NCI-H2029 treated with DMSO at 0.1 percent for 48 hours (cell line): ENCODE results near the gene RTL5.
A peak's percentile ranks its signal among the peaks of the same experiment; 100 is the strongest.
"Not testable (repeated sequence)": the region's sequence is repeated elsewhere in the genome, so short reads cannot be mapped to it uniquely, and the experiment has no call there.

Experiments used
- DNase-seq: peaks from one replicate; lab custom pipeline; 2025; lab: John Stamatoyannopoulos, UW

Gene RTL5

DNA sequence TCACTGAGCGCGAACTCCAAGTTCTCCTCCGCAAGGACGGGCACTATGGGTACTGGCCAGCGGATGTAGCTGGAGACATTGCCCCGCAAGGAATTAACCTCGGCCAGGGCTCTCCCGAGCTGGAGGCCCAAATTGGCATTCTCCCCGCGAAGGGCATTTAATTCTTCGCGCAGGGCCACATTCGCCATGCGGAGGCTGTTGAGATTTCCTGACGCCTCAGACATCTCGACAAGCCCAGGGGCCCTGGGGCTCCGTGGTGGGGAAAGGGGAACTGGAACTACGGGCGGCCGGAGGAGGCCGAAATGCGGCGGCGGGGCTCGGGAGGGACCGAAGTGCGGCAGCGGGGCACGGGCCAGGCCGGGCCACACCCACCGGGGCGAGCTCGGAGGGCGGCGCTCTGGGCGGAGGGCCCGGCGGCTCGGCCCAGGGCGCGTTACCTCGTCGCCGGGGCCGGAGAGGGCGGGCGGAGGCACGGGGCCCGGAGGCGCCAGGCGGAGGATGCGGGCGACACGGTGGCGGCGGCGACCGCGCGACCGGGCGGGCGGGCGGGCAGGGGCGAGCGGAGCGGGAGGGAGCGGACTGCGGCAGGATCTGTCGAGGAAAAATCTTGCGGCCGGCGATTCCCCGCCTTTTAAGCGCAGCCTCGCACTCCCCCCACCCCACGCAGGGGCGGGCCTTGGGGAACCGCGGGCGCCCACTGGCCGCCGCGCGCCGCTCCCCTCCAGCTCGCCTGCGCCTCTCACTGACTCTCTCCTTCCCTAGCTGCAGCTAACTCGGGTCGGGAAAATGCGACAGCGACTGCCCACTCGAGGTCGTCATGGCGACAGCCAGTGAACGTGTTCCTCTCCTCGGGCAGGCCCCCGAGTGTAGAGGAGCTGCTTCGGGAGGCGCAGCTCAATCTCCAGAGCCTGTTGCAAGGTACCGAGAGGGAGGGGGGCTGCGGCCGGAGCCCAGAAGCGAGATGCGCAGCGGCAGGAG, at the start of gene RTL5:
Gene RTL5, minus strand, starts transcription at position 599 of the 978 bp plus-strand sequence.
- peak; percentile 8 for DNase-seq

- DNase-seq = no peak
These were observed 48.8 kb upstream of the RTL5 start for GRCh38 chrX:72180539-72180938.

DNA sequence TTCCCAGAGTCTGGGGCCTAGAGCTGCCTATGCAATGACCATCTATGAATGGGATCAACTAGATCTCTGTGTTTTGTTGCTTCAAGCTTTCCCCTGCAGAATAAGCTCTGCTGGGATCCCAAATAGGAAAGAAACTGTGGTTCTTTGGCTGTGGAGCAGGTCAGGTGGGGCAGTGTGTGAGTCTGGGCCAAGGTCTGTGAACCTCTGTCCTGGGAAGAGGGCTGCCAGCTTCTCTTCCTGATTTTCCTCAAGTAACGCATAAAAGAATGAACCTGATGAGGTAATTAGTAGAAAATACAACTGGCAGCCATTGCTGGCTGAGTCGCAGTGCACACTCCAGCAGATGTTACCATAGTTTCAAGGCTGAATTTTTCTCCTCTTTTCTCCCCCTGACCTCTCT, 45.3 kb upstream of the RTL5 start:
- DNase-seq = no peak

DNA sequence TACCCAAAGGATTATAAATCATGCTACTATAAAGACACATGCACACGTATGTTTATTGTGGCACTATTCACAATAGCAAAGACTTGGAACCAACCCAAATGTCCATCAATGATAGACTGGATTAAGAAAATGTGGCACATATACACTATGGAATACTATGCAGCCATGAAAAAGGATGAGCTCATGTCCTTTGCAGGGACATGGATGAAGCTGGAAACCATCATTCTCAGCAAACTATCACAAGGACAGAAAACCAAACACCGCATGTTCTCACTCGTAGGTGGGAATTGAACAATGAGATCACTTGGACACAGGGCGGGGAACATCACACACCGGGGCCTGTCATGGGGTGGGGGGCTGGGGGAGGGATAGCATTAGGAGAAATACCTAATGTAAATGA, 44.6 kb upstream of the RTL5 start:
- not testable (repeated sequence) for DNase-seq

DNA sequence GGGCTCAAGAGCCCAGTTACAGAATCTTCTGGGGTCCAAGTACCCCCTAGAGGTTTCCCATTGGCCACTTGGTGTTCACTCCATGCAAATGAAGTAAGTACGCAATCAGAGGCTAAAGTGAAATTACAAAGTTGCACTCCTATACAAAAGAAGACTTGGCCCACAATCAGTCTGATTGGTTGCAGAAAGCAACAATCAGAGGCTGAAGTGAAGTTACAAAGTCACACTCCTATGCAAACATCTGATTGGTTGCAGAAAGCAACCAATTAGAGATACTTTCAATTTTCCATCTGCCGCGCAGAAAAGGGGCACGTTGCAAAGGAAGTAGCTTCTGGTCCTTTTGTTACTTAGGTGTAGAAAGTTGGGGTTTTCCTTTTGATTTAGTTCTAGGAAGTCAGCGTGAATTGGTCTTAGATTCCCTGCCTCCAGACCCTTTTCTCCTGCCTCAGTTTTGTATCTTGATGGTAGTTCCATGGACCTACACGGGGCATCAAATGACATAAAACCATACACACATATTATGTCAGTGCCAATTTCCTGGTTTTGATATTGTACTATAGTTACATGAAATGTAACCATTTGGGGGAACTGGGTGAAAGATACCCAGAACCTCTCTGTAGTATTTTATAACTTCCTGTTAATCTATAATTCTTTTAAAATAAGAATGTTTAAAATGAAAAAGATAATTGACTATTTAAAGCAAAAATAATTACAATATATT, 37.5 kb upstream of the RTL5 start:
- no peak for DNase-seq

GRCh38 chrX:72165551-72165950, 33.8 kb upstream of the RTL5 start:
- DNase-seq = no peak

DNA sequence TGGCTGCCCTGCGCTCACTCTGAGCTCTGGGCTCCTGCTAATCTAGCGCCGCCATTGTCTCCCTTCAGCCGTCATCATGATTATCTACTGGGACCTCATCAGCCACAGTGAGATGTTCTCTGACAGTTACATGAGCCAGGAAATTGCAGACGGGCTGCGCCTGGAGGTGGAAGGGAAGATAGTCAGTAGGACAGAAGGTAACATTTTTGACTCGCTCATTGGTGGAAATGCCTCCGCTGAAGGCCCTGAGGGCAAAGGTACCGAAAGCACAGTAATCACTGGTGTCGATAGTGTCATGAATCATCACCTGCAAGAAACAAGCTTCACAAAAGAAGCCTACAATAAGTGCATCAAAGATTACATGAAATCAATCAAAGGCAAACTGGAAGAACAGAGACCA, 28.1 kb upstream of the RTL5 start:
- DNase-seq = no peak

GRCh38 chrX:72158773-72159172, 27.1 kb upstream of the RTL5 start:
- no peak for DNase-seq

GRCh38 chrX:72146527-72146926, 14.8 kb upstream of the RTL5 start:
- no peak for DNase-seq

DNA sequence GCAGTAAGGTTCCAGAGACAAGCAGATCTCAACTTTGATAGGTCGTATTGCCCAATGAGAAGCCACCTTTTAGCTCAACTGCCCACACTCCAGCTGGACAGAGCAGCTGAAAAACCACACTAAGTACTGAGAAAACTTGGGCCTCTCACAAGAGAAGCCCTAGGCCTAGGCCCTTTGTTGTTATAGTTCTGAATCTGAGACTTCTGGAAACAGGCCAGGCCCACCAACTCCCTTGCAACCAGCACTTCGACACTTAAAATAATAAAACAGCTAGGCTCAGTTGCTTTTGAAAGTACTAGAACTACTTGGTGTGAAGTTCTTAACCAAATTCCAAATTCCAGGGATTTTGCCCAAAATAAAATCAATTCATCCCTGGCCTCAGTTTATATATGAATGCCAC, 13.5 kb upstream of the RTL5 start:
- no peak for DNase-seq

DNA sequence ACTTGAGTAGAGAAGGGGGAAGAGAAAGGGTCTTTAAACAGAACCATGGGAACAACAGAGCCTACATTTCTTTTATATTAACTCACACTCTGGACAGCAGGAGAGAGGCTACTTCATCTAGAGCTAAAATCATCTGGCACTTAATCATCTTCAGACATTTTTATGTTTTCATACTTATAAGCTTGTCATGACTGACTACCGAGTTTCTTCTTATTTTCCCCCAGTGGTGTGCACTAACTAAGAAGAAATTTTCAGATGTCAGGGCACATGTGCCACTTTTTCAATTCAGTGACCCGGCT, 11.8 kb upstream of the RTL5 start:
- no peak for DNase-seq

DNA sequence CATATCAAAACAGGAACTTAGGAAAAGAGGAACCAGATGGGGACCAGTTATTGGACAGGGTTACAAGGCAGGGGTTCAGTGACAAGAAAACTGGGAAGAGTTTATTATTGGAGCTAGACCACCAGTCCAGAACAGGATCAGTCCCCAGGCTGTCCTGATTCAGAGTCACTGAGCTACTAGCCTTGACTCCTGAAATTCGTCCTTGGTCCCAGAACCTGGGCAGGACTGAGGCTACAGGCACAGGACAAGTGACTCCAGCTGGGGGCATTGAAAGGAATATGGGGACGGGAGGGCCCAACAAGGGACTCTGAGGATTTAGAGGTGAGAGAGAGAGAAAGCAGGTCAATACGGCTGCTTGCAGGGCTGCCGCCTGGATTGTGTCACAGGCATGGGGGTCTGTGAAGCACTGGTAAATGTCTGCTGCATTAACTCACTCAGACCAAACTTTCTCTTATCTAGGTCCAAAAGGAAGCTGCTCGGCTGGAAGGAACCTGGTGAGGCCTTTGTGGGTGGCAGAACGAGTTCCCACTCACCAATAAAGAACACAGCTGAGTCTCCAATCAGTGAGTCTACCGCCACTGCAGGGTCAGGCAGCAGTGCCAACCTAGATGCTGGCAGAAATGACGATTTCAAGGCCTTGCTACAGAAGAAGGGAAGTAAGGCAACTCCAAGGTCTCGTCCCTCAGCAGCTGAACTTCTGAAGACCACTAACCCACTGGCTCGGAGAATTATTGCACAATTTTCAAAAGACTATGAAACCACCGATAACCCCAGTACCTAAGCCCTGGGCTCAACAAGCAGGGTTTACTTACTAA, 11.3 kb upstream of the RTL5 start:
- DNase-seq = no peak

DNA sequence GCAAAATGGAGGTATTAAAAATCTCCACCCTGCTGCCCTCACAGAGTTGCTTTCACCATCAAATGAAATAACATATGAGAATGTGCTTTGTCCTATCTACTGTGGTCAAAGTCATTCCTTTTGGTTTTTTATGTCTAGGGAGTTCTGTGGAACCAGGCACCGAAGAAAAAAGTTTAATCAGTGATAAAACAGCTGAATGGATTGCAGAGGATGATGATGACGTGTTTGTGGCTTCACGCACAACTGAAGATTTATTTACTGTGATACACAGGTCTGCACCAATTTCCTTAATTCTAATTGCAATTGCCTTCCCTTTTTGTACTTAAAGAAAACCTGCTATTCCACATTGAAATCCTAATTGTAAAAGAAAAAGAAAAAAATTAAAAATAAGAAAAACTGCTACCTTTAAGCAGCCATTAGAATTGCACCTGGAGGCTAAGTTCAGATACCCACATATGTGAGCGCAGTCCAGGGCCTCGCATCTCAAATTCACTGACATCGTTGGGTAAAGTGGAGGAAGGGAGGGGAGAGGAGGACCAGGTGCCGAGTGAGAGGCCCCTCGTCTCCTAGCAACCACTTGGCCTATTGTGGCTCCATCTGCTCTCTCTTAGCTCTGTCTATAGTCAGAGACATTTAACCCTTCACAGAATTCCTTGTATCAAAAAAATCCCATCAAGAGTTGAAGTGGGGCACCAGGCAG, 10.5 kb upstream of the RTL5 start:
- peak; percentile 3 for DNase-seq

DNA sequence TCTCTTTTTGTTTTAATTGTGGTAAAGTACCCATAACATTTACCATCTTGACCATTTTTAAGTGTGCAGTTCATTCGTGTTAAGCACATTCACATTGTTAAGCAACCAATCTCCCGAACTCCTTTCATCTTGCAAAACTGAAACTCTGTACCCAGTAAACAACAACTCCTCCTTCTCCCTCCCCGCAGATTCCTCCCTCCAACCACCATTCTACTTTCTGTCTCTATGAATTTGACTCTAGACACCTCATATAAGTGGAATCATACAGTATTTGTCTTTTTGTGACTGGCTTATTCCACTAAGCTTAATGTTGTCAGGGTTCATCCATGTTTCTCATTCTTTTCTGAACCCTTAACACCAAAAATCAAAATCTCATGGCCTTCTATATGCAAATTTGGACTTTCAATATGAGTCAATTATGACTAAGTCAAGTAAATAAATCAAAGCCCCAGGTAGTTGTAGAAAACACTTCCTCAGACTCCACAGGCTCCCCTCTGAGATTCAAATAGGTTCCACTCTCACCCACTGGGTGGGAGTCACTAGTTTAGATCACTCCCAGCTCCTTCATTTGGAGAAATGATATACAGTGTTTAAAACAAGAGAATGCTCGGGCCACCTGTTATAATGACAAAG, 9.8 kb upstream of the RTL5 start:
- DNase-seq = no peak

- DNase-seq = no peak
These were observed 7.8 kb upstream of the RTL5 start for GRCh38 chrX:72139538-72139937.

DNA sequence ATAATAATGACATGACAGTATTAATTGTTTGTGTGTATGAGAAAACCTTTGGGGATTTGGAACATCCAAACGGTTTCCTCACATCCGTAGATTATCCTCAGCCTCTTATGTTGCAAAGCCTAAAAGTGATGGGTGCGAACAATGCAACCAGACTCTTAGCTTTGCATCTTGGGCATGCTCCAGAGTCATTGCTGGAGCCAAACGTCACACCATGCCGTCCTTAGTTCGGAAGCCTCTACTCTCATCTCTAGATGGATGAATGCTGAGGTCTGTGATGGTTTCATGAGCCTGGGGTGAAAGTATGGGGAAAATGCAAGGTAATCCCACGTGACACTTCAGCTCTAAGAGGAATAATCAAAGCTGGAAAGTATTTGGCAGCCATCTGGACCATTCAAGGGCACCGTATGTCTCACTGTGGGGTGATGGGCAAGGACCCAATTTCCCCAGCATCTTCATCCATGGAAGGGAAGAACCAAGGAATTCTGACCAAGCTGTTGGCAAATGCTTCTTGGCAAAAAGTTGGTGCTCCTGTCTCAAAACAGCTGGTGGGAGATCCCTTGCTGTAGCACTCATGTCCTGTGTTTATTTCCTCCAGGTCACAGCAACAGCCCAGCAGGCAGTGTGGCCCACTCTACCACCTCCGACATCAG, 6.3 kb upstream of the RTL5 start:
- DNase-seq = no peak

DNA sequence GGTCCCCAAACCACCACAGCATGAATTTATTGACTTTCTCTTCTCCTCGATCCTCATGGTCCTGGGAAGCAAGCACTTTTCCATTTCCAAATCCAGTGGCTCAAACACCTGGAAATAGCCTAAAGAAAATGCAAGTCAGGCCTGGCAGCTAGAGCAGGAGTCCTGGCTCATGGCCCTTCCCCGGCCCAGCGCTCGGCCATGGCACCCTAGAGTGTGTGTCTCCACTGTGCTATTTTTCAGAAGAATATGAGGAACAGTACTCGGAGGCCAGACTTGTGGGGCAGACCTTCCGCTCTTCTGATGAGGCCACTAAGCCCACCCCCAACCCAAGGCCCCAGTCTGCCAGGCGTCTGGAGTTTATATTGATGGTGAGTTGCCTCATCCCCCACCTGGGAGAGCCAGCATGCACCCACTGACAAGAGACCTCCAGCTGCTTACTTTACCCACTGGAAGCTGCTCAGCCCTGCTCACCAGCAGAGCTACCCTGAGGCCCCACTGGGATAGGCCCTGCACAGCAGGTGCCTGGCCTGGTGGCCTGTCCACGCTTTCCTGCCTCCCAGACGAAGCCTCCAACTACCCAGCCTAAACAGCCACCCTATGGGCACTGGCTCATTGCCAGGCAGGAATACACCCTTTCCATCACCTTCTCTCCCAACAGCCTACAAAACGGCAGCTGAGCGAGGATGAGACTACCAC, 2.3 kb upstream of the RTL5 start:
- DNase-seq = no peak

GRCh38 chrX:72132456-72132855, 741 bp upstream of the RTL5 start:
- DNase-seq = no peak

- DNase-seq = no peak
These were observed 909 bp downstream of the RTL5 start for GRCh38 chrX:72130762-72131250.

GRCh38 chrX:72130156-72130761, 1.5 kb downstream of the RTL5 start:
- no peak for DNase-seq
